COLO668 (cell line): Measurements from ENCODE around the gene FILIP1.
A peak's percentile ranks its signal among the peaks of the same experiment; 100 is the strongest.

Source experiments
- DNase-seq: peaks from one replicate; lab custom pipeline; 2025; ENCODE audit not compliant: unreplicated experiment; lab: John Stamatoyannopoulos, UW

The FILIP1 gene

GRCh38 chr6:75299801-75300530 is 193.6 kb downstream of the FILIP1 start:
- DNase-seq = no peak

DNA sequence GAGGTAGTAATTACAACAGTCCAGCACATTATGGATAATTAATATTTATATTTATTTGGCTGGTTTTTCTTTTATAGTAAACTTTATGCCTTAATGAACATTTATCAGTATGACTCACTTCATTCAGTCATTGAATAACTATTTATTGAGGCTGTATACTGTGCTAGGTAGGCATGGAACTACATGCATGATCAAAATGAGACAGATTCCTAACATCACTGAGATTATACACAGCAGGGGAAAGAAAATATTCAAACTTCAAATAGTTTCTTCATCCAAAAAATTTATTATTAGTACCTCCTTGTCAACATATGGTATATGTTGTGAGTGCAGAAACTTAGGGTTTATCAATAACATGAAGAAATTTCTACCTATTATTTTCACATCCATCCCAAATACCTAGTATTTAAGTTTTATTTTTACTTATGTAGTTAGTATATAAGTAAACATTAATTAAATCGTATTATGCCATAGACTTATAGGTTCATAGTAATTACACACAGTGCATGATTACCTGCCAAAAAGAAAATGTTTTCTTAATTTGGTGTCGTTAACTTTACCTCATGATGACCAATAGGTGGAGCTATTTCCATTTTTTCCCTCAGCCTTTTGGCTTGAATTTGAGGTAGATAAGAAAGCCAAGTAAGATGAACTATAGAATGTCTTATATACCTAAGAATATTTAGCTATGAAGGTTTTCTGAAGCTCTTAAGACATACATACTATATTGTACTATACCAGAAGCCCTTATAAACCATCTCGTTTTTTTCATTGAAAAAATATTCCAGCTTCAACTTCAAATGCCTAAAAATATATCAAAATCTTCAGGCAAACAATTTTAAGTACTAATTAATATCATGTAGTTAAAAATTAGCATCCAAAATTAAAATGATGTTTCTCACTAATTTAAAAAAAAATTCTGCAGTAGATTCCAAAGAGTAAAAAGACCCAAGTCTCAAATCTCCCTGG is 196.5 kb downstream of the FILIP1 start:
- DNase-seq = no peak

DNA sequence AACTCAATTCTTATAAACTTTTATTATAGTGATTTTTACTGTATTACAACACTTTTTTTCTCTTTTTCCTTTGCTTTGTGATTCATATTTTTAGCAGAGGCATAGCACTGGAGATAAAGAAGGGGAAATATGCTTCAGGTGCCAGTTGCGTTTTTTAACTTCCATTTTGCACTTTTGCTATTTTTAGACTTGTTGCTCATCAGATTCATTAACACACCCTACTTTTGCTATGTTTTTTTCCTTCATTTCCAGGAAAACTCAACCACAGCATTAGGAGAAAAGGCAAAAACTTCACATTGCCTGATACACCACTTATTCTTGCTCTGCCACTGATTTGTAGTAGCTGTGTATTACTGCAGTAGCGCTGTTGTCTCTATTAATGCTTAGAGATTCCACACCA is 201.0 kb downstream of the FILIP1 start:
- DNase-seq = no peak

- DNase-seq = no peak
Observed at GRCh38 chr6:75291744-75292143, 201.9 kb downstream of the FILIP1 start.

DNA sequence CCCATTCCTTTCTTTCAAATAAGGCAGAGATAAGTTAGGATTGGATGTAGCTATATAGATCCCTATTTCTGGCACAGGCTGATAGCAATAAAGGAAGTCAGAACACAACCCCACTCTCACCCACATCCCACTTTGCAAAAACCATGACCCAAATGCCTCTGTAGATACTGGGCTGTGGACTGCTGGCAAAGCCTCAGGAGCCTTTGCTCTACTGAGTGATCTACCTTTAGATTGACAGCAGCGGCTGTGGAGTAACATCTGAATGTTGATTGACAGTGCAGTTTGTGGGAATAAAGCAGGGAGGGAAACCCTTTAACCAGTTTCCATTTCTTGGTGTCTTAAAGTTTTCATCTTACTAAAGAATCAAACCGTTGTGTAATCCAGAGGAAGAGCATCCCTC is 202.3 kb downstream of the FILIP1 start:
- DNase-seq = no peak

DNA sequence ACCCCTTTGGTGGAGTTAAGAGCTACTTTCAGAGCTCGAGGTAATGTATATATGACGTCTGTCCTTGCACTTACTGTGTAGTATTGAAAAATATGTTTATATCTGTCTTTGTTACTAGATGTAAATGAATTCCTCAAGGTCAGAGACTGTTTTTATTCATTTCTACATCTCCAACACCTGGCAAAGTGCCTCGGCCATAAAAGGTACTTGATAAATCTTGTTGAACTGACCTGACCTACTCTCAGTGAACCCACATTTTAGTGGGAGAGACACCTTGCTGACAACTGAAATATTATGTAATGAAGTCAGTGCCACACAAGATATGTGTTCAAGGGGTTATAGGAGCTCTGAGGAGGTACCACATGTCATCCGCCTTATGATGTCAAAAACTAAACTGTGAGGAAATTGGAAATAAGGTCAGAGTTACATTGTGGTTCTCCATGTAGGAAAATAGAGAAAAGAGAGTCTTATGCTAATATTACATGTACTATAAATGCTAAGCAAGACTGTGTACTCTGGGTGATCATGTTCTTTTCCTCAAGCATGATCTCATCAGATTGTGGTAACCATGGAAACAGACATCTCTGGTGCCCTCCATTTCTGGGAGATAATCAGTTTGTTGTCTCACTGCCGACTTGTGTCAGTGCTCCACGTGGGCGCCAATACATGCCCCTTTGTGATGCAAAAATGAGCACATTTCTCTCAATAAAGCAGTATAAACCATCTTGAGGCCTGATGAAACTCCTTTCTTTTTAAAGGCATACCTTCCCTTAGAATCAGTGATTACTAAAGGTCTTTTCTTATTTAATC is 203.3 kb downstream of the FILIP1 start:
- DNase-seq = no peak

DNA sequence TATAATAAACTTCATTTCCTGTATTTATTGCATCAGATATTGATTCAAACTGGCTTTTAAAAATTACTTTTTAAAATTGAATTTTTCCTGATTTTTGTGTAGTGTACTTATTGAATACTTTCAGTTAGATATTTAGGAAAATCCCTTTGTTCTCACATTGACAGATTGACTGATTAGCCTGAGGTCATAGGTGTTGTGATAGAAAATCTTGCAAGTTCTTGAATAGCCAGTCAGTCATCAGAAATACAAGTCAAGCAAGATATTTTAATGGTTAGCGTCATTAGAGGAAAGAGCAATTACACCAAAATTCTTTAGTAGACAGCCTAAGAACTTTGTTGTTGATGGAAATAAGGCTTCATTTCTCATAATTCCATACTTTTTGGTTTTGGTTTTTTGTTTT is 205.6 kb downstream of the FILIP1 start:
- no peak for DNase-seq

DNA sequence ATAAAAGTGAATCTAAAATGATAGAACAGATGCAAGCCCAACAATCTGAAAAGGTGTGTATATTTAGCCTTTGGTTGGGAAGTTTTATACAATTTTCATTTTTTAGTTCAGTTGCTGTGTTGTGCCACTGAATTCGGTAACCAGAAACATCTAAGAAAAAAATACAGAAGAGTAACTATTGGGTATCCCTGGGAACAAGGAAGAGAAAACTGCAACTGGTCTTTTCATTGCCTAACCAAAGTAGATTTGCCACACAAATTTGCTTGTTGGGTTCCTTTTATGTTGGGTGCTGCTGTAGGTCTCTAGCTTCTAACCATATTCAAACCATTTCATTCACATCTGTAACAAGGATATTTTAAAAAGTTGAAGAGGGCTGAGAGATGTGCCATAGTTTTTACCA is 206.2 kb downstream of the FILIP1 start:
- no peak for DNase-seq

GRCh38 chr6:75286955-75287354 is 206.6 kb downstream of the FILIP1 start:
- no peak for DNase-seq

- DNase-seq = no peak
Observed at GRCh38 chr6:75285283-75285639, 208.3 kb downstream of the FILIP1 start.

- peak; percentile 94 for DNase-seq
Observed at GRCh38 chr6:75284632-75285282, 208.8 kb downstream of the FILIP1 start, which contains the start of gene TMEM30A. TMEM30A (minus strand) TSS chr6:75284792; CDS start chr6:75284638, 154 bp downstream.

DNA sequence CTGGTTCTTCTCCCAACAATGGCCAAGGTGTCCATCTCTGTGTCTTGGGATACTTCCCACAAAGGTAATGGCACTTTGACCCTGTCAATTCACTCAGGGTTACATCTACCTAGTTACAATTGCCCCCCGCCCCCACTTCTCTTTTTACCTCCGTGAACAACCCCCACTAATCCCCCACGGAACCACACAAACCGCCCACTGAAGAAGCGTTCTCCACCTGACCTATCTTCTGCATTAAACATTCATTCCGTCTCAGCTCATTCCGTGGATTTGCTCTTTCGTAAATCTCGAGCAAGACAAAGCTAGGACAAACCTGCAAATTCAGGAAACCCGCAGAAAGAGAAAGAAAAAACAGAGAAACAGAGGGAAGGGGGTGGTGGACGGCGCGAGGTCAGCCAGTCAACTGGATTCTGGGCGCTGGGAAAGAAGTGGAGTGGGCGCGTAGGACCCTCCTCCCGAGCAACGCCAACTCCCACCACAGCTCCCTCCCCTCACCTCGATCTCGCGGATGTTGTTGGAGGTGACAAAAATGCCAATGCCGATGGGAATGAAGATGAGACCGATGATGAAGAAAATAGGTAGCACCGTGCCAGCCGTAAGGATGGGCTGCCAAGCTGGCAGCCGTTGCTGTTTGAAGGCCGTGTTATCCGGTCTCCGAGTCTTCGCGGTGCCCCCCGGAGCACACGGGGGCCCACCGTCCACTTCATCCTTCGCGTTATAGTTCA is 209.5 kb downstream of the FILIP1 start:
- no peak for DNase-seq

DNA sequence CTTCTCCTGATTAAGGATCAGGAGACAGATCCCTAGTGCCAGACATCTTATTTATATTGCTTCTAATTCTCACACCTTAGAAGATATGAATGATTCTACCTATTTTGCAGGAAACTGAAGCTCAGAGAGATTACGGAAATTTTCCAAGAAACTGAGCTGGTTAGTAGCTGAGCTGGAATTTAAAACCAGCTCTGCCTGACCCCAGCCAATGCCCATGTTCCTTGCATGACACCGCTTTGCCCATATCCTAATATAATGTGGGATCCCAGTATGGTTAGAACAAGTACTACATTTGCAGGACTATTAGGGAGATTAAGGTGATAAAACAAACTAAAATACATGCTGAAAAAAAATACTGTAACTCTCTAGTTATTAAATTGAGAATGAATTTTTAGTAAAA is 210.9 kb downstream of the FILIP1 start:
- DNase-seq = no peak

DNA sequence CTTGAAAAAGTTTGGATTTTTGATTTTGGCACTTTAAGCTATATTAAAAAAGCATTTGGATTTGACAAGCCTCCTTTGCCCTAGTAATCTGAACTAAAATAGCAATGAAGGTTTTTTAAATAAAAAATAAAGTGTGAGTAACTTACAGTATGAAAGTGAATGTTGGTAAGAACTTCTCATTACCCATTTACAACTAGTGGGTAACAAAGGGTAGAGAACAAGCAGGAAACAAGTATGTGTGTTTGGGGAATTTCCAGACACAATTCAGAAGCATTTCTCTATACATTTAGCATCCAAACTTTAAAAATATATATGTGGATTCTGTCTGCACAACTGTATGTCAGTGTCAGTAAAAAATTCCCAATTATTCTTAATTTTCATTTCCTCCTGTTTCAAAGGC is 211.9 kb downstream of the FILIP1 start:
- no peak for DNase-seq

DNA sequence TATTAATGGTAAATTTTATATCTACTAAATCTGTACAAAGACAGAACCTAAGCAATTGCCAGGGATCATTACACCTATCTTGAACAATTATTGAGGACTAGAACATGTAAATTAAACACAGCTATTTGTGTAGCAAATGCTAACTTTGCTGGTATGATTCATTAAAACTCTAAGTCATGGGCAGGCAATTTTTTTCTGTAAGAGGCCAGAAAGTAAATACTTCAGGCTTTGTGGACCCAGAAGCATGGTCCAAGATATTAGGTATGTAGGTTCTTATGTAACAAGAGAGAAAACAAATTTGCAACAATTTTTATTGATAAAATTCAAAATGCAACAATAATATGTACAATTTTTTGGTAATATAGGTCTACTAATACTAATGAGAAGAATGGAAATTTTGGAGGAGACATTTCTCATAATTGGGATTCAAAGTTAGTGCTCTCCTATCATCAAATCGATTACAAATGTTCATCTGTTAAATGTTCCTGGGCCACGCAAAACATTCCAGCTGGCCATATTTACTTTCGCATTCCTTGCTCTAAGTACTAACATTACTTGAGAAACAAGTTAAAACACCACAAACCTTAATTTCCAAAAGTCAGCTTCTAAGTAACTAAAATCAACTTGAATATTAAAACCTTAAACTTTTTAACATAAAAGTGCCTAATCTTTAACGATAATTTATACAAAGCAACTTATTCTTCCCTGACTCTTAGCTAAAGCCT is 213.3 kb downstream of the FILIP1 start:
- DNase-seq = no peak

DNA sequence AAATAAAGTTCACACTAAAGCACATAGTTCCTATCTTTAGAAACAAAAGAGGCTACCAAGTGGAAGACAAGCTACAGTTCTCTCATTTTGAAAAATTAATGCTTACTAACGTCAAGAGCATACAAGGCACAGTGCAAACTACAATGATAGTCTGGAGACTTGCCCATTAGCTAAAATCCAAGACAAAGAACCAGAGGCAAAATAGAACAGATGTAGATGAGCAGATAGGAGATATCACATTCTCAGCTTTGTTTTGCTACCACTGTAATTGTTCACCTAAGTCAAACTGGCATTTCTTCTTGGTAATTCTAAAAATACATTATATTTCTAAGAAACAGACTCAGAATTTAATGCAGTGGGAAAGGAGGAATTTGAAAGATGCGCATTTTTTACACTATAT is 214.2 kb downstream of the FILIP1 start:
- DNase-seq = no peak

DNA sequence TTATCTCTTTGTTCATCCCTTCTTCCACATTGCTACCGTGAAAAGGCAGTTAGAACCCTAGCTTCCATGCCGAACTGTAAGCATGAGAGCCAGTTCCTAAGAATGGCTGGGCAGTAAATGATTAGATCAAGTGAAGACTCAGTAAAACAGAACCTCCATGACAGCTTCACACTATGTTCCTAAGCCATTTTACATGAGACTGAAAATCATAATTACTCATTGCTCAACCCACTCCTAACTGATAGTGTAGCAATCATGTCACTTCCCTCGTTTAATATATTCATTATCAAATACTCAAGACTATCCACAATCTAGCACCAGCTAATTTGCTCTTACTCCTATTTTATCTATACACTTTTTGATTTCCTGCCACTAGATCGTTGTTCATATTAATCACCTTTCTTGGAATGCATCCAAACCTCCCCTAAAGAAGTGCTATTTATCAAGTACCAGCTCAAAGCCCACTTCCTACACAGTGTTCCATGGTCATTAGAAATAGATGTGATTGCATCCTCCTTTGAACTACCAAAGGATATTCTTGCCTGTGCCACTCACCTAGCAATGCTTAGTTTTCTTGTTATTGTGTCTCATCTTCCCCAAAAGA is 215.0 kb downstream of the FILIP1 start:
- no peak for DNase-seq

DNA sequence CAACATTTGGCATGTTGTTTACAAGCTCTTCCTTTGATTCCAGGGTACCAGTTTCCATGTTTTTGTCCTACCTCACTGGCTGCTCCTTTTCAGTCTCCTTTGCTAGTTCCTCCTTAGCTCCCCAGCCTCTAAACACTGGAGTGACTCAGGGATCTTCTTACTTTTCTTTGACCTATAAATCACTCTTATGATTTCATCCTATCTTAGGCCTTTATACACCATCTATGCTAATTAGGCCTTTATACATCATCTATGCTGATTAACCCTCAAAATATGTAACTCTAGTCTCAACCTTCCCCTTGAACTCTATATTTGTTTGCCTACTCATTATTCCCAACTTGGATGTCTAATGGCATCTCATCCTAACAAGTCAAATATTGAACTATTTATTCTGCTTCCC is 218.5 kb downstream of the FILIP1 start:
- DNase-seq = no peak

- no peak for DNase-seq
Observed at GRCh38 chr6:75273009-75273408, 220.6 kb downstream of the FILIP1 start.
